Measurements from ENCODE around the gene JUNB. TPM values are rescaled to one million over a fixed set of nuclear protein-coding genes. Genes with fewer than 3 reads are reported as not detected.

Gene JUNB
- total RNA-seq, 1 experiment from 2014 or later, result 125 TPM

- DNase-seq (ENCODE audit: unreplicated experiment), result no peak
- intact Hi-C loops (cut with micrococcal nuclease), result no loop called here
- no peaks in the 10 kb centered on the region for H3K27me3 Mint-ChIP-seq (ENCODE audit: insufficient read depth, unreplicated experiment)
- BruUV-seq (replicated peaks), result no TSS peak
- TF ChIP-seq CTCF (IDR thresholded peaks at IDR 0.05; ENCODE audit: unreplicated experiment), result no peak
- H3K9me3 Mint-ChIP-seq (ENCODE audit: unreplicated experiment), result no peaks in the 10 kb centered on the region
- ChIA-PET CTCF (interaction anchor here (2.0 to 8.4 kb wide), 4 partner anchors 11 to 76 kb away, joined by 9 to 278 read pairs (median 27); partner anchors contain the start of gene JUNB), POLR2A (interaction anchor here (0.6 to 10.1 kb wide), 2 partner anchors 22 to 27 kb away, joined by 3 to 410 read pairs; partner anchors contain the start of gene JUNB)
- peaks cover 20% of the 10 kb centered on the region for H3K36me3 Mint-ChIP-seq (ENCODE audit: insufficient read depth, unreplicated experiment)
- peaks cover 7% of the 10 kb centered on the region for H3K4me1 Mint-ChIP-seq (ENCODE audit: insufficient read depth, unreplicated experiment)
- no peak overlapping the region for H3K27ac Mint-ChIP-seq (ENCODE audit: low read depth, unreplicated experiment)
- H3K4me3 Mint-ChIP-seq (ENCODE audit: unreplicated experiment), result no peak overlapping the region
These were observed 19.0 kb upstream of the JUNB start for GRCh38 chr19:12772323-12772722.

GRCh38 chr19:12773571-12773970 lies 17.7 kb upstream of the JUNB start:
- Mint-ChIP-seq H3K27me3 (ENCODE audit: insufficient read depth, unreplicated experiment) (no peaks in the 10 kb centered on the region), H3K4me3 (ENCODE audit: unreplicated experiment) (no peak overlapping the region), H3K36me3 (ENCODE audit: insufficient read depth, unreplicated experiment) (peaks cover 11% of the 10 kb centered on the region), H3K9me3 (ENCODE audit: unreplicated experiment) (no peaks in the 10 kb centered on the region), H3K27ac (ENCODE audit: low read depth, unreplicated experiment) (no peak overlapping the region), H3K4me1 (ENCODE audit: insufficient read depth, unreplicated experiment) (peaks cover 12% of the 10 kb centered on the region)
- ChIA-PET CTCF (interaction anchor here (0.8 to 8.4 kb wide), 8 partner anchors 9 to 75 kb away, joined by 3 to 278 read pairs (median 8); partner anchors contain the start of gene JUNB), POLR2A (interaction anchor here (0.6 to 10.1 kb wide), 8 partner anchors 12 to 118 kb away, joined by 3 to 410 read pairs (median 6); partner anchors contain the start of genes GCDH, JUNB, PRDX2 and THSD8)
- peak; percentile 55 for DNase-seq (ENCODE audit: unreplicated experiment)
- TF ChIP-seq CTCF (IDR thresholded peaks at IDR 0.05; ENCODE audit: unreplicated experiment), result peak; percentile 33
- intact Hi-C loops (cut with micrococcal nuclease), result no loop called here
- no TSS peak for BruUV-seq (replicated peaks)

GRCh38 chr19:12774588-12775555 lies 16.4 kb upstream of the JUNB start, which contains the start of gene HOOK2:
TSS of gene HOOK2 (minus strand) at chr19:12775552. CDS start at chr19:12775449, 103 bp downstream.
- no peaks in the 10 kb centered on the region for H3K9me3 Mint-ChIP-seq (ENCODE audit: unreplicated experiment)
- H3K4me1 Mint-ChIP-seq (ENCODE audit: insufficient read depth, unreplicated experiment), result peaks cover 13% of the 10 kb centered on the region
- no peaks in the 10 kb centered on the region for H3K27me3 Mint-ChIP-seq (ENCODE audit: insufficient read depth, unreplicated experiment)
- TF ChIP-seq CTCF (IDR thresholded peaks at IDR 0.05; ENCODE audit: unreplicated experiment), result no peak
- DNase-seq (ENCODE audit: unreplicated experiment), result peak; percentile 84
- no TSS peak for BruUV-seq (replicated peaks)
- POLR2A ChIA-PET, result interaction anchor here (0.6 to 10.1 kb wide), 12 partner anchors 9 to 163 kb away, joined by 3 to 410 read pairs (median 6); partner anchors contain the start of genes DNASE2, GCDH, JUNB and PRDX2
- peaks cover 7% of the 10 kb centered on the region for H3K36me3 Mint-ChIP-seq (ENCODE audit: insufficient read depth, unreplicated experiment)
- intact Hi-C loops (cut with micrococcal nuclease), result loop anchor here (5.0 kb wide), 1 partner anchor 72 kb away; no protein-coding TSS in a partner anchor
- CTCF ChIA-PET, result interaction anchor here (0.6 to 8.4 kb wide), 9 partner anchors 9 to 151 kb away, joined by 3 to 278 read pairs (median 4); partner anchors contain the start of gene JUNB
- peak within 1 kb of the TSS; percentile 46 for H3K27ac Mint-ChIP-seq (ENCODE audit: low read depth, unreplicated experiment)
- peak within 1 kb of the TSS; percentile 74 for H3K4me3 Mint-ChIP-seq (ENCODE audit: unreplicated experiment)

Data from MCF 10A (cell line).